SH-SY5Y (cell line): Measurements from ENCODE around the gene CPLANE2.

Source experiments
- GATA2 ChIP-seq: IDR thresholded peaks from 2 replicates; pipeline ENCODE4 v1.6.1; 2011; ENCODE audit warnings: mild to moderate bottlenecking, low read depth, low read length
- GATA3 ChIP-seq: IDR thresholded peaks from 2 replicates; pipeline ENCODE4 v1.6.1; 2011; ENCODE audit warnings: low read depth, mild to moderate bottlenecking, low read length, moderate library complexity

DNA sequence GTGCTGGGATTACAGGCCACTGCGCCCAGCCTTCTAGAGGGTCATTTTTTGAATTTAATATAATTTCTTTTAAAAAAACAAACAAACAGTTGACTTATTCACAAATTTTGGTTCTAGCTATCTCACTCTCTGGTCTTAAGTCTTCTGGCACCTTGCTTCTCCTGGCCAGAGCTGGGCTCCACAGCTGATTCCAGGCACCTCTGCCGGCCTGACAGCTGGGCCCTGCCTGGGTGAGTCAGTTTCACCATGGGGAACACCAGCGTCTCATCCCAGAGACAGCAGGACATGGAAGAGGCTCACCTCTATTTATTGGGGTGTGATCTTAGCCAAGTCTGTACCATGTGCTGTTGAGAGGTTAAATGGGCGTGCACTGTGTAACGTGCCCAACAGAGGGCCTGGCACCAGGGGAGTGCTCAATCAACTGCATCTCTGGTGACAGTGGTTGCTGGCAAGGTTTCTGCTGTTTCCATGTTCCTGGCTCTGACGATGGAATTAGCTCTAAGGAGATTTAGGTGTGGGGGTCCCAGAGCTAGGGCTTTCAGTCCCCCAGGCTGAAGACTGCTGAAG, 956 bp downstream of the CPLANE2 start:
- TF ChIP-seq GATA3 (no peak), GATA2 (no peak)
